A549 (cell line): ENCODE measurements around the gene ARRDC2. TPM values are rescaled to one million over a fixed set of nuclear protein-coding genes. Genes with fewer than 3 reads are reported as not detected.
"Not testable (repeated sequence)": the region's sequence is repeated elsewhere in the genome, so short reads cannot be mapped to it uniquely, and the experiment has no call there.

Experiments used
- ATAC-seq, 2 experiments: fragments of 200-7000 bp in 1 of 2; fragments of >200 bp in 1 of 2; cut with Nextera tagmentation in 1 of 2; cut with Tn5 transposase in 1 of 2; 3 replicates each; pipeline versions ENCODE4 v1.8.0 to v1.9.1; 2018 to 2020; ENCODE audit warnings: mild to moderate bottlenecking in 1 of 2, moderate library complexity in 1 of 2
- CTCF ChIA-PET: fragments of 300-600 bp; sonication (Branson Sonifier 250); formaldehyde crosslinking; extraction: SDS; loops from one replicate; lab custom pipeline; 2021; ENCODE audit warnings: antibody characterized with exemption, inconsistent platforms; lab: Yijun Ruan, JAX
- POLR2A ChIA-PET: fragments of 350-600 bp; formaldehyde crosslinking; extraction: SDS; loops from one replicate; lab custom pipeline; 2021; ENCODE audit warnings: antibody characterized with exemption, inconsistent platforms; lab: Yijun Ruan, JAX
- DNase-seq, 2 experiments: peaks; one replicate each; pipeline versions ENCODE4 v3.0.0 to v3.0.0-alpha.2; 2011 to 2016; ENCODE audit warnings: low read depth in 1 of 2, low spot score in 1 of 2
- FAIRE-seq: peaks from 2 replicates; lab custom pipeline; 2011; peaks lifted over from hg19 to GRCh38; lab: Jason Lieb, UNC
- H3K27ac ChIP-seq, 2 experiments: fragments of >200 bp; sonication (Bioruptor Twin); formaldehyde crosslinking; 3 replicates each; pipeline ENCODE4 v1.5.1; 2016 to 2017
- H3K4me1 ChIP-seq: fragments of >200 bp; sonication (Bioruptor Twin); formaldehyde crosslinking; 3 replicates; pipeline ENCODE4 v1.6.1; 2016
- H3K4me2 ChIP-seq: fragments of >200 bp; sonication (Bioruptor Twin); formaldehyde crosslinking; 3 replicates; pipeline ENCODE4 v1.6.1; 2016
- H3K4me3 ChIP-seq: fragments of >200 bp; sonication (Bioruptor Twin); formaldehyde crosslinking; 3 replicates; pipeline ENCODE4 v1.5.1; 2016
- H3K9me3 ChIP-seq: fragments of >200 bp; sonication (Bioruptor Twin); formaldehyde crosslinking; 3 replicates; pipeline ENCODE4 v1.6.1; 2016
- CHD4 ChIP-seq: fragments of 200-600 bp; sonication (generic); IDR thresholded peaks from 2 replicates; pipeline ENCODE4 v1.6.1; 2016; ENCODE audit warnings: antibody characterized with exemption, mild to moderate bottlenecking, borderline replicate concordance
- FOSB ChIP-seq: fragments of 250-450 bp; sonication (Bioruptor Pico); IDR thresholded peaks from 2 replicates; pipeline ENCODE4 v1.5.0; 2020; ENCODE audit warnings: mild to moderate bottlenecking, moderate library complexity
- FOSL2 ChIP-seq, 2 experiments: fragments of 450-650 bp in 1 of 2; fragments of >200 bp in 1 of 2; sonication (Bioruptor Twin) in 1 of 2; formaldehyde crosslinking; IDR thresholded peaks; 2 replicates each; pipeline versions ENCODE4 v1.5.0 to v1.6.1; 2016 to 2020; ENCODE audit warnings: mild to moderate bottlenecking in 1 of 2, moderate library complexity in 1 of 2
- FOXS1 ChIP-seq: fragments of 250-450 bp; sonication (Bioruptor Pico); IDR thresholded peaks from 2 replicates; pipeline ENCODE4 v1.5.0; 2020; ENCODE audit warnings: mild to moderate bottlenecking, moderate library complexity
- HOXB13 ChIP-seq: fragments of 250-450 bp; sonication (Bioruptor Pico); IDR thresholded peaks from 2 replicates; pipeline ENCODE4 v1.5.0; 2020; ENCODE audit warnings: low read depth, mild to moderate bottlenecking, moderate library complexity
- KDM5A ChIP-seq: fragments of 200-600 bp; sonication (generic); IDR thresholded peaks from 2 replicates; pipeline ENCODE4 v1.6.1; 2016; ENCODE audit warnings: antibody characterized with exemption, mild to moderate bottlenecking
- MAX ChIP-seq: IDR thresholded peaks from 2 replicates; pipeline ENCODE4 v1.6.1; 2012
- MYC ChIP-seq: IDR thresholded peaks from 2 replicates; pipeline ENCODE4 v1.6.1; 2012; ENCODE audit warnings: mild to moderate bottlenecking, inconsistent platforms, low read length, improper control_type of control experiment, borderline replicate concordance
- POLR2AphosphoS2 ChIP-seq: conservative IDR thresholded peaks from 2 replicates; pipeline ENCODE4 v1.6.1; 2012; ENCODE audit warnings: low read length, improper control_type of control experiment, inconsistent platforms
- RCOR1 ChIP-seq: fragments of 150-350 bp; IDR thresholded peaks from 2 replicates; pipeline ENCODE4 v1.6.1; 2014; ENCODE audit warnings: antibody characterized with exemption, low read length, low read depth
- REST ChIP-seq: fragments of 200-600 bp; sonication (generic); IDR thresholded peaks from 2 replicates; pipeline ENCODE4 v1.6.1; 2016; ENCODE audit warnings: antibody characterized with exemption, mild to moderate bottlenecking, moderate library complexity
- SREBF2 ChIP-seq: fragments of 450-650 bp; IDR thresholded peaks from 2 replicates; pipeline ENCODE4 v1.6.1; 2014; ENCODE audit warnings: mild to moderate bottlenecking, moderate library complexity
- TP53 ChIP-seq: fragments of 250-450 bp; sonication (Bioruptor Pico); IDR thresholded peaks from 2 replicates; pipeline ENCODE4 v1.5.0; 2021; ENCODE audit warnings: mild to moderate bottlenecking, moderate library complexity
- ZC3H11A ChIP-seq: fragments of 450-650 bp; IDR thresholded peaks from 2 replicates; pipeline ENCODE4 v1.6.1; 2014; ENCODE audit warnings: antibody characterized with exemption, mild to moderate bottlenecking
- ZSCAN20 ChIP-seq: fragments of 250-450 bp; sonication (Bioruptor Pico); IDR thresholded peaks from 2 replicates; pipeline ENCODE4 v1.8.0; 2022; ENCODE audit warnings: mild to moderate bottlenecking, moderate library complexity
- WGBS: methylation state at CpG from one replicate; pipeline ENCODE4 v1.1.6; 2017; ENCODE audit errors: missing lambda C conversion rate; 5-methylcytosine and 5-hydroxymethylcytosine counted together
- polyA plus RNA-seq, 4 experiments: library from polyadenylated mRNA; depleted of rRNA in 3 of 4; stranded (reverse); fragments of >200 nt; fragmentation: RNase III in 1 of 4; extraction: RNeasy Plus Mini Kit Qiagen cat#74134 plus additional on column Dnase treatment in 1 of 4; gene quantifications; 2 replicates in 3 of 4; 3 replicates in 1 of 4; pipeline ENCODE4 v1.2.3, GENCODE V29; 2011 to 2017

ARRDC2 gene
- polyA plus RNA-seq, 2 of the 4 experiments (the other 2 are of a cell fraction), result 14.5 to 14.8 TPM

GRCh38 chr19:18029617-18030338, 21.8 kb downstream of the ARRDC2 start:
- H3K27ac ChIP-seq, result no peak overlapping the region; a peak in 1 of 6 replicates
- WGBS, result 6% methylated on average over 7 of the region's 8 CpGs
- no peak for DNase-seq
- POLR2A ChIA-PET, result no interaction called here
- peak overlapping the region; percentile 66 for H3K4me2 ChIP-seq
- peaks cover 12% of the 10 kb centered on the region for H3K4me1 ChIP-seq
- TF ChIP-seq TP53 (CRISPR knock-in tag) (no peak), RCOR1 (no peak), ZC3H11A (no peak), ZSCAN20 (CRISPR knock-in tag) (no peak), CHD4 (0 out of 2 replicates have a peak, but pooled peaks have one; percentile 55), KDM5A (no peak), FOSL2 (IDR thresholded peaks at IDR 0.05) (no peak), FOSL2 (CRISPR knock-in tag; IDR thresholded peaks at IDR 0.05) (peak; percentile 37; the same call in 1 of the 2 replicates), POLR2AphosphoS2 (no peak), FOXS1 (CRISPR knock-in tag) (no peak), HOXB13 (no peak), SREBF2 (no peak)
- TF ChIP-seq, all 56 proteins: peak for 2
- FAIRE-seq, result no peak
- ATAC-seq, result peak; percentile 26 to 30; a peak in 2 of 6 replicates
- CTCF ChIA-PET, result interaction anchor here (0.6 to 1.3 kb wide), 5 partner anchors 22 to 1568 kb away, joined by 3 to 5 read pairs (median 3); partner anchors contain the start of gene ARRDC2
- Histone ChIP-seq H3K4me3 (no peak overlapping the region), H3K9me3 (no peaks in the 10 kb centered on the region)

- ATAC-seq, H3K4me2 ChIP-seq, H3K27ac ChIP-seq, DNase-seq, FAIRE-seq, POLR2A ChIA-PET, H3K4me3 ChIP-seq, H3K9me3 ChIP-seq: not testable (repeated sequence)
- H3K4me1 ChIP-seq, result peaks cover 12% of the 10 kb centered on the region
- 88% methylated on average over 4 of the region's 5 CpGs for WGBS
- CTCF ChIA-PET, result interaction anchor here (0.8 to 1.8 kb wide), 2 partner anchors 11 to 24 kb away, joined by 4 to 5 read pairs; partner anchors contain the start of gene ARRDC2
These were observed 23.4 kb downstream of the ARRDC2 start for GRCh38 chr19:18031401-18031800.

GRCh38 chr19:18032102-18032501, 24.1 kb downstream of the ARRDC2 start:
- H3K9me3 ChIP-seq, POLR2A ChIA-PET, DNase-seq, FAIRE-seq, H3K4me3 ChIP-seq, H3K4me2 ChIP-seq, H3K27ac ChIP-seq, ATAC-seq: not testable (repeated sequence)
- peaks cover 12% of the 10 kb centered on the region for H3K4me1 ChIP-seq
- 61% methylated on average over 2 of the region's 2 CpGs for WGBS
- CTCF ChIA-PET, result interaction anchor here (1.8 kb wide), 1 partner anchor 25 kb away, joined by 5 read pairs; the partner anchor contains the start of gene ARRDC2

- ATAC-seq (no peak), FAIRE-seq (no peak), DNase-seq (no peak)
- Histone ChIP-seq H3K27ac (no peak overlapping the region), H3K4me1 (peaks cover 13% of the 10 kb centered on the region), H3K9me3 (no peaks in the 10 kb centered on the region), H3K4me2 (no peak overlapping the region), H3K4me3 (no peak overlapping the region)
- POLR2A ChIA-PET, result no interaction called here
- TF ChIP-seq FOSB (CRISPR knock-in tag) (no peak), MYC (no peak), MAX (no peak), REST (no peak), RCOR1 (no peak)
- WGBS, result 84% methylated on average over 2 of the region's 2 CpGs
- CTCF ChIA-PET, result interaction anchor here (1.5 kb wide), 1 partner anchor 12 kb away, joined by 4 read pairs; no protein-coding TSS in a partner anchor
These were observed 33.1 kb downstream of the ARRDC2 start for GRCh38 chr19:18041054-18041453.
